GM12878 (cell line): Measurements from ENCODE around the gene HRCT1. TPM values are rescaled to one million over a fixed set of nuclear protein-coding genes. Genes with fewer than 3 reads are reported as not detected.

ENCODE experiments used
- ATAC-seq: fragments of 200-7000 bp; cut with Tn5 transposase; 3 replicates; pipeline ENCODE4 v1.9.1; 2020; ENCODE audit warnings: mild to moderate bottlenecking, moderate library complexity
- BruUV-seq: library from RNA; stranded (reverse); fragments of 400-500 nt; replicated peaks from 2 replicates; lab custom pipeline; 2021; lab: Mats Ljungman, UMichigan
- CTCF ChIA-PET: fragments of 300-600 bp; sonication (Branson Sonifier 250); formaldehyde crosslinking; extraction: SDS; loops from one replicate; lab custom pipeline; 2021; ENCODE audit warnings: inconsistent platforms; lab: Yijun Ruan, JAX
- POLR2A ChIA-PET: fragments of 350-600 bp; formaldehyde crosslinking; extraction: SDS; loops from one replicate; lab custom pipeline; 2021; ENCODE audit warnings: inconsistent platforms; lab: Charles Lee
- RAD21 ChIA-PET: fragments of 300-600 bp; sonication (Branson Sonifier 250); formaldehyde crosslinking; loops from one replicate; lab custom pipeline; 2023; ENCODE audit warnings: antibody characterized with exemption; ENCODE audit not compliant: unreplicated experiment; lab: Charles Lee
- SMC1A ChIA-PET: fragments of 300-600 bp; sonication (Branson Sonifier 250); formaldehyde crosslinking; loops from one replicate; lab custom pipeline; 2023; ENCODE audit not compliant: unreplicated experiment, uncharacterized antibody; lab: Charles Lee
- DNase-seq: peaks from one replicate; pipeline ENCODE4 v3.0.0-alpha.2; 2011; ENCODE audit warnings: low read depth, low spot score
- FAIRE-seq: peaks from 3 replicates; lab custom pipeline; 2011; peaks lifted over from hg19 to GRCh38; lab: Jason Lieb, UNC
- H2AFZ ChIP-seq: 2 replicates; pipeline ENCODE4 v1.6.0; 2011; ENCODE audit warnings: low read depth, low read length, control low read depth; ENCODE audit not compliant: control insufficient read depth
- H3K27ac ChIP-seq: 2 replicates; pipeline ENCODE4 v1.5.1; 2011; ENCODE audit warnings: control low read depth; ENCODE audit not compliant: control insufficient read depth, insufficient read depth
- H3K27me3 ChIP-seq, 2 experiments: replicated peaks in 1 of 2; 2 replicates each; pipeline versions ENCODE4 v1.6.0 to v1.6.1; 2011; ENCODE audit warnings: low read length in 1 of 2; ENCODE audit not compliant: control insufficient read depth in 2 of 2, insufficient read depth in 2 of 2
- H3K36me3 ChIP-seq, 2 experiments: 2 replicates each; pipeline ENCODE4 v1.5.1; 2011; ENCODE audit warnings: low read length in 1 of 2; ENCODE audit not compliant: control insufficient read depth in 2 of 2, insufficient read depth in 2 of 2
- H3K4me1 ChIP-seq: 2 replicates; pipeline ENCODE4 v1.6.1; 2011; ENCODE audit warnings: mild to moderate bottlenecking, low read length, moderate library complexity, mixed read lengths; ENCODE audit not compliant: control insufficient read depth, insufficient read depth
- H3K4me2 ChIP-seq: 2 replicates; pipeline ENCODE4 v1.6.0; 2011; ENCODE audit warnings: control low read depth; ENCODE audit not compliant: control insufficient read depth, insufficient read depth
- H3K4me3 ChIP-seq: fragments of 200-600 bp; sonication (generic); 2 replicates; pipeline ENCODE4 v1.5.1; 2016
- H3K79me2 ChIP-seq: 2 replicates; pipeline ENCODE4 v1.6.0; 2011; ENCODE audit warnings: low read length; ENCODE audit not compliant: control insufficient read depth, insufficient read depth
- H3K9ac ChIP-seq: 2 replicates; pipeline ENCODE4 v1.8.0; 2011; ENCODE audit warnings: low read length, control low read depth, mixed read lengths; ENCODE audit not compliant: control insufficient read depth, insufficient read depth
- H3K9me3 ChIP-seq: replicated peaks from 3 replicates; pipeline ENCODE4 v1.5.1; 2011; ENCODE audit warnings: mild to moderate bottlenecking, low read length; ENCODE audit not compliant: control insufficient read depth, insufficient read depth
- H4K20me1 ChIP-seq: 2 replicates; pipeline ENCODE4 v1.6.0; 2011; ENCODE audit not compliant: control insufficient read depth, insufficient read depth
- E2F4 ChIP-seq: IDR thresholded peaks from 2 replicates; pipeline ENCODE4 v1.6.1; 2012; ENCODE audit warnings: low read depth, low read length, improper control_type of control experiment
- EZH2 ChIP-seq: IDR thresholded peaks from 2 replicates; pipeline ENCODE4 v1.6.1; 2012; ENCODE audit warnings: low read depth, mild to moderate bottlenecking, control low read depth, inconsistent platforms, low read length, borderline replicate concordance; ENCODE audit not compliant: control insufficient read depth
- FOS ChIP-seq: IDR thresholded peaks from 3 replicates; pipeline ENCODE4 v1.6.1; 2011; ENCODE audit warnings: borderline replicate concordance; ENCODE audit not compliant: insufficient read length; ENCODE audit errors: extremely low read depth
- HCFC1 ChIP-seq: fragments of 150-350 bp; IDR thresholded peaks from 2 replicates; pipeline ENCODE4 v1.6.1; 2014; ENCODE audit warnings: low read length
- MYC ChIP-seq: IDR thresholded peaks from 2 replicates; pipeline ENCODE4 v1.6.1; 2011; ENCODE audit warnings: mild to moderate bottlenecking, low read length, moderate library complexity, inconsistent platforms; ENCODE audit not compliant: insufficient read depth, insufficient replicate concordance, insufficient read length, severe bottlenecking
- NR2F1 ChIP-seq: fragments of 450-650 bp; conservative IDR thresholded peaks from 2 replicates; pipeline ENCODE4 v1.6.1; 2017; ENCODE audit warnings: mild to moderate bottlenecking
- ZBED1 ChIP-seq: IDR thresholded peaks from 2 replicates; pipeline ENCODE4 v1.6.1; 2016; ENCODE audit warnings: borderline replicate concordance
- WGBS: methylation state at CpG from one replicate; pipeline ENCODE4 v1.1.6; 2016; ENCODE audit warnings: low lambda C conversion rate; ENCODE audit not compliant: insufficient replicate concordance, insufficient coverage; ENCODE audit errors: missing lambda C conversion rate; 5-methylcytosine and 5-hydroxymethylcytosine counted together
- in situ Hi-C: fragments of 300-500 bp; cut with MboI; formaldehyde crosslinking; loops from 9 replicates; pipeline ENCODE4 v1.14.3; 2018; ENCODE audit warnings: mixed read lengths
- intact Hi-C: fragments of 100-400 bp; cut with micrococcal nuclease; formaldehyde crosslinking; loops from one replicate; pipeline ENCODE4 v1.14.2; 2022; ENCODE audit not compliant: unreplicated experiment
- polyA plus RNA-seq, 11 experiments: library from polyadenylated mRNA; depleted of rRNA in 4 of 11; unstranded in 6 of 11; stranded (reverse) in 5 of 11; fragments of >200 nt; fragmentation: Nextera tagmentation in 4 of 11; fragmentation: Illumina TruSeq in 1 of 11; extraction: Ambion mirVana in 4 of 11; extraction: Trizol in 1 of 11; gene quantifications; 1 replicate in 1 of 11; 2 replicates in 10 of 11; pipeline versions ENCODE4 v1.2.1 to v1.2.3, GENCODE V29; 2011 to 2016; ENCODE audit warnings: inconsistent platforms in 2 of 11, missing spikeins in 2 of 11, low read depth in 1 of 11
- total RNA-seq, 4 experiments: library from RNA; depleted of rRNA in 3 of 4; stranded (reverse); fragments of >200 nt in 3 of 4; fragmentation: Illumina TruSeq in 1 of 4; extraction: Trizol in 1 of 4; gene quantifications; 2 replicates each; pipeline versions ENCODE4 v1.2.1 to v1.2.3, GENCODE V29; 2013 to 2021

The HRCT1 gene
- total and polyA plus RNA-seq, 10 of the 15 experiments (the other 5 are each of a cell fraction or from before 2014, with no cell fraction given), result not detected

- H2AFZ ChIP-seq, result no peak overlapping the region
- RAD21 ChIA-PET, result no interaction called here
- 56% methylated on average over 4 of the region's 4 CpGs for WGBS
- no peaks in the 10 kb centered on the region for H3K9me3 ChIP-seq
- BruUV-seq, result no TSS peak
- H3K79me2 ChIP-seq, result no peaks in the 10 kb centered on the region
- no peak overlapping the region for H3K9ac ChIP-seq
- in situ Hi-C loops, result no loop called here
- POLR2A ChIA-PET, result no interaction called here
- no peak overlapping the region for H3K27ac ChIP-seq
- TF ChIP-seq MYC (no peak), EZH2 (no peak), NR2F1 (no peak), HCFC1 (no peak), E2F4 (no peak), ZBED1 (no peak), FOS (no peak)
- TF ChIP-seq, all 136 proteins: peak for 0
- H3K36me3 ChIP-seq, result no peaks in the 10 kb centered on the region
- CTCF ChIA-PET, result interaction anchor here (0.6 to 2.8 kb wide), 4 partner anchors 17 to 163 kb away, joined by 3 to 12 read pairs (median 4); no protein-coding TSS in a partner anchor
- intact Hi-C loops, result no loop called here
- no peaks in the 10 kb centered on the region for H4K20me1 ChIP-seq
- H3K4me1 ChIP-seq, result no peaks in the 10 kb centered on the region
- SMC1A ChIA-PET, result interaction anchor here (1.1 kb wide), 1 partner anchor 10 kb away, joined by 3 read pairs; no protein-coding TSS in a partner anchor
- DNase-seq (no peak), ATAC-seq (no peak), FAIRE-seq (no peak)
- H3K4me3 ChIP-seq, result no peak overlapping the region
- no peak overlapping the region for H3K4me2 ChIP-seq
- no peaks in the 10 kb centered on the region; a peak in 2 of 4 replicates for H3K27me3 ChIP-seq
Observed at GRCh38 chr9:35920051-35920620, 14.1 kb downstream of the HRCT1 start.
